Measurements from ENCODE around the gene NBPF3. TPM values are rescaled to one million over a fixed set of nuclear protein-coding genes. Genes with fewer than 3 reads are reported as not detected.

NBPF3 gene
- 10 to 100 TPM in 3 of 4 donors, 1 to 10 TPM in 1; 8.9 to 14.3 (median 12.1) TPM for total RNA-seq

GRCh38 chr1:21439721-21440629 is at the start of gene NBPF3:
TSS of gene NBPF3 (plus strand) at chr1:21440137. CDS start at chr1:21445087, 4,950 bp downstream.
- TF ChIP-seq CTCF (IDR thresholded peaks at IDR 0.05; ENCODE audit: low read depth) = no peak

- TF ChIP-seq CTCF (IDR thresholded peaks at IDR 0.05; ENCODE audit: low read depth) = no peak
These were observed 48.4 kb upstream of the NBPF3 start for GRCh38 chr1:21391497-21391896.

- TF ChIP-seq CTCF (IDR thresholded peaks at IDR 0.05; ENCODE audit: low read depth) = no peak
These were observed 47.2 kb upstream of the NBPF3 start for GRCh38 chr1:21392587-21393263.

GRCh38 chr1:21396516-21396915 is 43.4 kb upstream of the NBPF3 start:
- TF ChIP-seq CTCF (IDR thresholded peaks at IDR 0.05; ENCODE audit: low read depth) = no peak

GRCh38 chr1:21397813-21398188 is 42.1 kb upstream of the NBPF3 start:
- no peak for TF ChIP-seq CTCF (IDR thresholded peaks at IDR 0.05; ENCODE audit: low read depth)

- TF ChIP-seq CTCF (IDR thresholded peaks at IDR 0.05; ENCODE audit: low read depth) = no peak
These were observed 33.3 kb upstream of the NBPF3 start for GRCh38 chr1:21406659-21407058.

- no peak for TF ChIP-seq CTCF (IDR thresholded peaks at IDR 0.05; ENCODE audit: low read depth)
These were observed 25.9 kb upstream of the NBPF3 start for GRCh38 chr1:21414015-21414414.
